Measurements from ENCODE around the gene RABGEF1.
"Not testable (repeated sequence)": the region's sequence is repeated elsewhere in the genome, so short reads cannot be mapped to it uniquely, and the experiment has no call there.

DNA sequence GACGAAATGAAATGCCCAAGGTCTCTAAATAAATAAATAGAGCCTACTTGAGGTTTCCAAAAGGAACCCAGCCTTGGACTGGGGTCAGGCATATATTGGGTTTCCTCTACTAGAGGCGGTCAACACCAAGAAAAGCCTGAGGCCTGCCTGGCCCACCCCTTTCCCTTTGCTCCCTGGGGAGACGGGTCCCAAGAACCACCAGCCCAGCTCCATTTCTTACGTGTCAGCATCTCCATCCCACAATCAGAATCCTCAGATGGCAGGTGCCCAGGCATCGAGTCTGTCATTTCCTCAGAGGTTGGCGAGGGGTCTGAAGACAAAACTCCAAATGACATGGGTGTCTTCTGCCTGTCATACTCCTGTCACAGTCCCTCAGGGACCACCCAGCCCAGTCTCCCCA is 90.4 kb downstream of the RABGEF1 start:
- TF ChIP-seq, protein P1, sequence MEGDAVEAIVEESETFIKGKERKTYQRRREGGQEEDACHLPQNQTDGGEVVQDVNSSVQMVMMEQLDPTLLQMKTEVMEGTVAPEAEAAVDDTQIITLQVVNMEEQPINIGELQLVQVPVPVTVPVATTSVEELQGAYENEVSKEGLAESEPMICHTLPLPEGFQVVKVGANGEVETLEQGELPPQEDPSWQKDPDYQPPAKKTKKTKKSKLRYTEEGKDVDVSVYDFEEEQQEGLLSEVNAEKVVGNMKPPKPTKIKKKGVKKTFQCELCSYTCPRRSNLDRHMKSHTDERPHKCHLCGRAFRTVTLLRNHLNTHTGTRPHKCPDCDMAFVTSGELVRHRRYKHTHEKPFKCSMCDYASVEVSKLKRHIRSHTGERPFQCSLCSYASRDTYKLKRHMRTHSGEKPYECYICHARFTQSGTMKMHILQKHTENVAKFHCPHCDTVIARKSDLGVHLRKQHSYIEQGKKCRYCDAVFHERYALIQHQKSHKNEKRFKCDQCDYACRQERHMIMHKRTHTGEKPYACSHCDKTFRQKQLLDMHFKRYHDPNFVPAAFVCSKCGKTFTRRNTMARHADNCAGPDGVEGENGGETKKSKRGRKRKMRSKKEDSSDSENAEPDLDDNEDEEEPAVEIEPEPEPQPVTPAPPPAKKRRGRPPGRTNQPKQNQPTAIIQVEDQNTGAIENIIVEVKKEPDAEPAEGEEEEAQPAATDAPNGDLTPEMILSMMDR (IDR thresholded peaks at IDR 0.05), result not testable (repeated sequence)
- TF ChIP-seq POLR2A (IDR thresholded peaks at IDR 0.05), result not testable (repeated sequence)
